Liver (tissue), 3 donors: ENCODE measurements around the gene UBE2Q2.

Experiments used
- EGR1 ChIP-seq, 2 donors: IDR thresholded peaks; 2 replicates each; pipeline ENCODE4 v1.6.1; 2016 to 2018; ENCODE audit warnings: antibody characterized with exemption in 2 of 2, low read depth in 2 of 2
- GABPA ChIP-seq, 2 donors: IDR thresholded peaks in 1 of 2; conservative IDR thresholded peaks in 1 of 2; 2 replicates each; pipeline ENCODE4 v1.6.1; 2016; ENCODE audit warnings: antibody characterized with exemption in 2 of 2, mild to moderate bottlenecking in 1 of 2, moderate library complexity in 1 of 2
- HNF4A ChIP-seq, 2 donors: conservative IDR thresholded peaks; 2 replicates each; pipeline ENCODE4 v1.6.1; 2016; ENCODE audit warnings: antibody characterized with exemption in 2 of 2, mild to moderate bottlenecking in 2 of 2
- NR2F2 ChIP-seq: IDR thresholded peaks from 2 replicates; pipeline ENCODE4 v1.6.1; 2016; ENCODE audit warnings: antibody characterized with exemption
- RAD21 ChIP-seq, 2 donors: IDR thresholded peaks; 2 replicates each; pipeline ENCODE4 v1.6.1; 2016; ENCODE audit warnings: antibody characterized with exemption in 2 of 2, mild to moderate bottlenecking in 2 of 2
- SP1 ChIP-seq: IDR thresholded peaks from 2 replicates; pipeline ENCODE4 v1.6.1; 2018; ENCODE audit warnings: antibody characterized with exemption, mild to moderate bottlenecking
- YY1 ChIP-seq: IDR thresholded peaks from 2 replicates; pipeline ENCODE4 v1.6.1; 2016; ENCODE audit warnings: antibody characterized with exemption, mild to moderate bottlenecking
- TF ChIP-seq, protein P1 (sequence below): fragments of 150-350 bp; IDR thresholded peaks from 2 replicates; pipeline ENCODE4 v1.5.1; 2017; ENCODE audit warnings: improper control_type of control experiment, low read depth, low read length; ENCODE audit not compliant: missing input control
- TF ChIP-seq, protein P2 (sequence below): IDR thresholded peaks from 2 replicates; pipeline ENCODE4 v1.6.1; 2016; ENCODE audit warnings: antibody characterized with exemption, mild to moderate bottlenecking
- TF ChIP-seq, protein P3 (sequence below): IDR thresholded peaks from 2 replicates; pipeline ENCODE4 v1.6.1; 2016; ENCODE audit warnings: antibody characterized with exemption
- donor health status: healthy.
- donor health status: healthy.

DNA sequence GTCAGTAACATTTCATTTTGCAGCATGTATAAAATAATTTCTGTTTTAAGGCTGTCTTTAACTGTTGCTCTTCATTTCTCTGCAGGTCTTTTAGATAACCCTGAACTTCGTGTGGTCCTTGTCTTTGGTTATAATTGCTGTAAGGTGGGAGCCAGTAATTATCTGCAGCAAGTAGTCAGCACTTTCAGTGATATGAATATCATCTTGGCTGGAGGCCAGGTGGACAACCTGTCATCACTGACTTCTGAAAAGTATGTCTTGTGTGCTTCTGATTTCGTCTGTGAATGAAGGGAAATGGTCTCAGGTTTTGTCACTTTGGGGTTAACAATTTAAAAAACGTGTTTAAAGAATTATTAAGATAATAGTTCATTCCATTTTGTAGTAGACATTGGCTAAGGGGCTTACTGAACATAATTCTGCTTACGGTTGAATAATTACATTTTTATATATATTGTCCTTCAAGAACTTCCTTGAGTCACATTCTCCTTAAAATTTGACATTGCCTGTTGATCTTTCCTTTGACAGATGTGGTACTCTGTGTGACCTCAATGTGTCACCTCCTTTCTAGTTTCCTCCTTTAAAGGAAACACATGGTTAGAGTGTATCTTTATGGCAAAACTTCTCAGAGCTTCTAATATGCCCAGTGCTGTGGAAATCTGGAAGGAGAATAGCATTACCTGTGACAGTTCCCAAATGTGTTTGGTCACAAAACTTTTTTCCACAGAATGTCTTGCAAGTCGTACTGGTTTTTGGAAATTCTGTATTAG lies 86.7 kb downstream of the UBE2Q2 start:
- TF ChIP-seq, protein P1, sequence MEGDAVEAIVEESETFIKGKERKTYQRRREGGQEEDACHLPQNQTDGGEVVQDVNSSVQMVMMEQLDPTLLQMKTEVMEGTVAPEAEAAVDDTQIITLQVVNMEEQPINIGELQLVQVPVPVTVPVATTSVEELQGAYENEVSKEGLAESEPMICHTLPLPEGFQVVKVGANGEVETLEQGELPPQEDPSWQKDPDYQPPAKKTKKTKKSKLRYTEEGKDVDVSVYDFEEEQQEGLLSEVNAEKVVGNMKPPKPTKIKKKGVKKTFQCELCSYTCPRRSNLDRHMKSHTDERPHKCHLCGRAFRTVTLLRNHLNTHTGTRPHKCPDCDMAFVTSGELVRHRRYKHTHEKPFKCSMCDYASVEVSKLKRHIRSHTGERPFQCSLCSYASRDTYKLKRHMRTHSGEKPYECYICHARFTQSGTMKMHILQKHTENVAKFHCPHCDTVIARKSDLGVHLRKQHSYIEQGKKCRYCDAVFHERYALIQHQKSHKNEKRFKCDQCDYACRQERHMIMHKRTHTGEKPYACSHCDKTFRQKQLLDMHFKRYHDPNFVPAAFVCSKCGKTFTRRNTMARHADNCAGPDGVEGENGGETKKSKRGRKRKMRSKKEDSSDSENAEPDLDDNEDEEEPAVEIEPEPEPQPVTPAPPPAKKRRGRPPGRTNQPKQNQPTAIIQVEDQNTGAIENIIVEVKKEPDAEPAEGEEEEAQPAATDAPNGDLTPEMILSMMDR, result no peak
- TF ChIP-seq YY1 (no peak), GABPA (IDR thresholded peaks at IDR 0.05 in 1 of 2, conservative IDR thresholded peaks at IDR 0.05 in 1 of 2) (no peak), RAD21 (IDR thresholded peaks at IDR 0.05) (no peak), HNF4A (conservative IDR thresholded peaks at IDR 0.05) (no peak), EGR1 (IDR thresholded peaks at IDR 0.05; ENCODE audit: low read depth in 2 of 2) (no peak), NR2F2 (no peak), SP1 (no peak)
- TF ChIP-seq, protein P2, sequence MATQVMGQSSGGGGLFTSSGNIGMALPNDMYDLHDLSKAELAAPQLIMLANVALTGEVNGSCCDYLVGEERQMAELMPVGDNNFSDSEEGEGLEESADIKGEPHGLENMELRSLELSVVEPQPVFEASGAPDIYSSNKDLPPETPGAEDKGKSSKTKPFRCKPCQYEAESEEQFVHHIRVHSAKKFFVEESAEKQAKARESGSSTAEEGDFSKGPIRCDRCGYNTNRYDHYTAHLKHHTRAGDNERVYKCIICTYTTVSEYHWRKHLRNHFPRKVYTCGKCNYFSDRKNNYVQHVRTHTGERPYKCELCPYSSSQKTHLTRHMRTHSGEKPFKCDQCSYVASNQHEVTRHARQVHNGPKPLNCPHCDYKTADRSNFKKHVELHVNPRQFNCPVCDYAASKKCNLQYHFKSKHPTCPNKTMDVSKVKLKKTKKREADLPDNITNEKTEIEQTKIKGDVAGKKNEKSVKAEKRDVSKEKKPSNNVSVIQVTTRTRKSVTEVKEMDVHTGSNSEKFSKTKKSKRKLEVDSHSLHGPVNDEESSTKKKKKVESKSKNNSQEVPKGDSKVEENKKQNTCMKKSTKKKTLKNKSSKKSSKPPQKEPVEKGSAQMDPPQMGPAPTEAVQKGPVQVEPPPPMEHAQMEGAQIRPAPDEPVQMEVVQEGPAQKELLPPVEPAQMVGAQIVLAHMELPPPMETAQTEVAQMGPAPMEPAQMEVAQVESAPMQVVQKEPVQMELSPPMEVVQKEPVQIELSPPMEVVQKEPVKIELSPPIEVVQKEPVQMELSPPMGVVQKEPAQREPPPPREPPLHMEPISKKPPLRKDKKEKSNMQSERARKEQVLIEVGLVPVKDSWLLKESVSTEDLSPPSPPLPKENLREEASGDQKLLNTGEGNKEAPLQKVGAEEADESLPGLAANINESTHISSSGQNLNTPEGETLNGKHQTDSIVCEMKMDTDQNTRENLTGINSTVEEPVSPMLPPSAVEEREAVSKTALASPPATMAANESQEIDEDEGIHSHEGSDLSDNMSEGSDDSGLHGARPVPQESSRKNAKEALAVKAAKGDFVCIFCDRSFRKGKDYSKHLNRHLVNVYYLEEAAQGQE, result no peak
- TF ChIP-seq, protein P3, sequence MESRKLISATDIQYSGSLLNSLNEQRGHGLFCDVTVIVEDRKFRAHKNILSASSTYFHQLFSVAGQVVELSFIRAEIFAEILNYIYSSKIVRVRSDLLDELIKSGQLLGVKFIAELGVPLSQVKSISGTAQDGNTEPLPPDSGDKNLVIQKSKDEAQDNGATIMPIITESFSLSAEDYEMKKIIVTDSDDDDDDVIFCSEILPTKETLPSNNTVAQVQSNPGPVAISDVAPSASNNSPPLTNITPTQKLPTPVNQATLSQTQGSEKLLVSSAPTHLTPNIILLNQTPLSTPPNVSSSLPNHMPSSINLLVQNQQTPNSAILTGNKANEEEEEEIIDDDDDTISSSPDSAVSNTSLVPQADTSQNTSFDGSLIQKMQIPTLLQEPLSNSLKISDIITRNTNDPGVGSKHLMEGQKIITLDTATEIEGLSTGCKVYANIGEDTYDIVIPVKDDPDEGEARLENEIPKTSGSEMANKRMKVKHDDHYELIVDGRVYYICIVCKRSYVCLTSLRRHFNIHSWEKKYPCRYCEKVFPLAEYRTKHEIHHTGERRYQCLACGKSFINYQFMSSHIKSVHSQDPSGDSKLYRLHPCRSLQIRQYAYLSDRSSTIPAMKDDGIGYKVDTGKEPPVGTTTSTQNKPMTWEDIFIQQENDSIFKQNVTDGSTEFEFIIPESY, result no peak
